Measurements from ENCODE around the gene RNF11.
A peak's percentile ranks its signal among the peaks of the same experiment; 100 is the strongest.

The RNF11 gene

DNA sequence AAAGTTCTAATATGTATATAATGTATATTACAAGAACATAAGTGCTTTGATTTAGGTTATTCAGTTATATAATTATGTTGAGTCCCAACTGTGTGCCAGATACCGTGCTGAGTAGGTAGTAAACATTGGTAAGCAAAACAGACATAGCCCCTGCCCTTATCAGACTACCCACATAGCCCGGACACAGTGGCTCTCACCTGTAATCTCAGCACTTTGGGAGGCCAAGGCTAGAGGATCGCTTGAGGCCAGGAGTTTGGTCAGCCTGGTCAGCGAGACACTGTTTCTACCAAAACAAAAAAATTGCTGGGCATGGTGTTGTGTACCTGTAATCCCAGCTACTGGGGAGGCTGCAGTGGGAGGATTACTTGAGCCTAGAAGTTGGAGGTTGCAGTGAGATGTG is 30.7 kb downstream of the RNF11 start:
- DNase-seq: no peak

DNA sequence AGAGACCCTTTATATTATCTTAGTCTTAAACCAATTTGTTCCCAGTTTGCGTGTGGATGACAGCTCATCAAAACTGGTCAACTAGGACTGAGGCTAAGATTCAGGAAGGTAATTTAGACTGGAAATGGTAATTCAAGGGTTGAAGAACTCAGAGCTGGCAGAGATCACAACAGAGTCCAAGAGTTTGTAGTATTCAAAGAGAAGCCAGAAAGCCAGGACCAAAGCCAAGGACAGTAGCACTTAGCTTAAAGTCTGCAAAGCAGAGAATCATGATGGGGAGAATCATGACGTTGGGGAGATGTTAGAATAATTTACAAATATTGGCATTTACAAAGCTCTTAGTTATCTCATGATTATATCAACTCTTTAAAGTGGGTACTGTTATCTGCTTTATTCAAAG is 32.6 kb downstream of the RNF11 start:
- no peak for DNase-seq

DNA sequence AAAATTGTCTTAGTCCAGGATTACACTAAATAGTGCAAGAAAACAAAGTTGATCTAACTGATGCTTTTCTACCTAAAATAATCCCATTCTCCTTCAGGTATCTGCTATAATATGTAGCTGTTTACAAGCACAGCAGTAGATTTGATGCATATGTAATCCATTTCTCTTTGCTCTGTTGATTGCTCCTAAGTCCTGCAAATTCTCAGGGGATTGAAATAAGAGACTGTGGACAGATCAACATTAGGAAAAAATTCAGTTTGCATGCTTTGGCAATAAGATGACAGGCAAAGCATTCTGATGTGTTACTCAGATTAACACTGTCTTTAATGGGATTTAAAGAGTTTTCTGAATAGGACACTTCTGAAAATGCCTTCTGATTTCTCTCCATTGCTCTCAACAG is 34.7 kb downstream of the RNF11 start:
- no peak for DNase-seq

DNA sequence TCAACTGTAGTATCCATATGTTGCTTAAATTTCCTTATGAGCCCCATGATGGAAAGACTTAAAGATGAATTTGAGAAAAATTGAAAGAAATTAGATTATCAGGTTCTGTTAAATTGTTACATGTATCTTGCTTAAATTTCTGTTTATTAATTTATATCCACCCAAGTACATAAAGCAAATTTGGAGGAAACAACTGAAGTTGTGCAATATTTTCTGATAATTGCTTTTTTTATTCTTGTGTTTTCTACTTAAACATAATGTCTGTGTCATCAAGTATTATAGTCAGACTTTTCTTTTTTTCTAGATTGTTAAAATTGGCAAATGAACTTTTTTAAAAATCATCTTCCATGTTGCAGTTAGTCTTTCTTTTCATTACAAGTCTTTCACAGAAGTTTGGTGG is 36.8 kb downstream of the RNF11 start:
- no peak for DNase-seq

DNA sequence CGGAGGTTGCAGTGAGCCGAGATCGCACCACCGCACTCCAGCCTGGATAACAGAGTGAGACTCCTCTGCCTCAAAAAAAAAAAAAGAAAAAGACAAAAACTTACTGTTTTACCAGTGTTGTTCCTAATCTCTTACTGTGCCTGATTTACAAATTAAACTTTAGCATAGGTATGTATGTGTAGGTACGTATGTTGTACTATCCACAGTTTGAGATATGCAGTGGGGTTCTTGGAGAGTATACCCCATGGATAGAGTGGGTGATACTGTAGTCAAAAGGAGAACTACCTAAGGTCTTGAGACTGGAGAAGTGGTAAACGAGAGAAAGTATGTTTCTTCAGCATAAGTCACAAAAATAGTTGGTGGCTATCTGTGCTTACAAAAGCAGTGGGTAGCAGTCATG is 38.6 kb downstream of the RNF11 start:
- DNase-seq: no peak

DNA sequence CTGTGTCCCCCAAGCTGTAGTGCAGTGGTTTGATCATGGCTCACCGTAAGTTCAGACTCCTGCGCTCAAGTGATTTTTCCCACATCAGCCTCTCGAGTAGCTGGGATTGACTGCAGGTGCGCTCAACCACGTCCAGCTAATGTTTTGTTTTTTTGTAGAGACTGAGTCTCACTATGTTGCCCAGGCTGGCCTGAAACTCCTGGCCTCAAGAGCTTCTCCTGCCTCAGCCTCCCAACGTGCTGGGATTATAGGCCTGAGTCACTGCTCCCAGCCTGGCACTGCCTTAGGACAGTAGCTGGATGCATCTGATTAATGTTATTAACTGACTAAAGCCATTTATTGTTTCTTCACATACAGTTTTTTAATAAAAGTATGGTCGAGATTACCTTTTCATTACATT is 40.2 kb downstream of the RNF11 start:
- DNase-seq: no peak

DNA sequence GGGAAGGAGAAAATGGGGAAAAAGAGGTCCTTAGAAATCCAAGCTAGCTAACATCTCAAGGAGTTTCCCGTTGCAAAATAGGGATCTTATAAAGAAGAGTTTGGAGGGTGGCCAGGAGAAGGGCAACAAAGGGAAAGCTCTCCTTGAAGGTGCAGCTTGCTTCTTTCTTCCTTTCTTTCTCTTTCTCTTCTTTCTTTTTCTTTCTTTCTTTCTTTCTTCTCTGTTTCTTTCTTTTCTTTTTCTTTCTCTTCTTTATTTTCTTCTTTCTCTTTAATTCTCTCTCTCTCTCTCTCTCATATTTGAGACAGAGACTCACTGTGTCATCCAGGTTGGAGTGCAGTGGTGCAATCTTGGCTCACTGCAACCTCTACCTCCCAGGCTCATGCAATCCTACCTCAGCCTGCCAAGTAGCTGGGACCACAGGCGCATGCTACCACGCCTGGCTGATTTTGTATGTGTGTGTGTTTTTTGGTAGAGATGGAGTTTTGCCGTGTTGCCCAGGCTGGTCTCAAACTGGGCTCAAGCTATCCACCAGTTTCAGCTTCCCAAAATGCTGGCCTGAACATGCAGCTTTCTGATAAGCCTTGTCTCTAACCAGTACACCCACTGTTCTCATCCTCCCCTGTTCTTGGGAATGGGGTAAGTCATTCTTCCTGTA is 44.4 kb downstream of the RNF11 start:
- DNase-seq: no peak

DNA sequence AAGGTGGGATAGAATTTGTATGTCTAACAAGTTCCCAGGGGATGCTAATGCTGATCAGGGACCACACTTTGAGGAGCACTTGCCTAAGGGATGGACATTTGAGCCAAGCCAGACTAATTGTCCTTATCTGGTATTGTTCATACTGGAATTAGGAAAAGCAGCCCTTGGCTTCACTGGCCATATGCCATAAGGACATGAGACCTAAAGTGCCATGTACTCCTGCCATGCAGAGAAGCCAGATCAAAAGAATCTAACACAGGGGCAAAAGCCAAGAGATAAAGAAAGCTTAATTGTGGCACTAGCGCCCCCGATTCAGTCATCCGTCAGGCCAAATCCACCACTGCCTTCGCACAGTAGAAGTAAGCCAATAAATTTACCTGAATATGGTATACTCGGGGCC is 45.7 kb downstream of the RNF11 start:
- DNase-seq: no peak

DNA sequence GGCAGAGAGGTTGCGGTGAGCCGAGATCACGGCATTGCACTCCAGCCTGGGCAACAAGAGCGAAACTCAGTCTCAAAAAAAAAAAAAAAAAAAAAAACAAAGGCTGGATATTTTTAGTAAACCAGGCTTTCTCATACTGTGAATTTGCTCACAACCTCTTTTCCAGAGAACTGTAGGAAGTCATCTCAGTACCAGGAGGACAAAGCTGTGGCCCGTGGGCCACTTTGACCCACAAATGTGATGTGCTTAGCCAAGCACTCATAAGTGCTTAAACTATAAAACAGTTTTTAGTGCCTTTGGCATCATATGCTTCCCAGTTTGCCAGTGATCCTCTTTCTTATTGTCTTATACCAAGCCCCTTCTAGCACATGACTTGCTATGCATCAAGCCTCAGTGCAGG is 46.5 kb downstream of the RNF11 start:
- no peak for DNase-seq

DNA sequence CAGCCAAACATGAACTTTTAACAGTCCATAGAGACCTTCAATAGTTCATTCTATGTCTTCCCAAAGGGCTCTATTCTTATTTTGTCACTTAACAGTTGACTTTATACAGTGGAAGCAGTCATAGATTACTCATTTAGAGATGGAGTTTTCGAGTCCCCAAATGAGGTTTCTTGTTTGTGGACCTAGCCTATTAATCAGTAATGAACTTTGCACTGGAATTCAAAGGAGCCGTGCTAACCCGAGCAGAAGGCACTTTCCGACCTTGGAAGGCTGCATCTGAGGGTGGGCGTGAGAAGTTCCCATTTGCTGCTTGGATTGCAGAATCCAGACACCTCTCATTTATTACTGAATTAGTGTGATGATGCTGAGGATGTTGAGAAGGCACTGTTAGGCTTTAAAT is 47.9 kb downstream of the RNF11 start:
- DNase-seq: no peak

DNA sequence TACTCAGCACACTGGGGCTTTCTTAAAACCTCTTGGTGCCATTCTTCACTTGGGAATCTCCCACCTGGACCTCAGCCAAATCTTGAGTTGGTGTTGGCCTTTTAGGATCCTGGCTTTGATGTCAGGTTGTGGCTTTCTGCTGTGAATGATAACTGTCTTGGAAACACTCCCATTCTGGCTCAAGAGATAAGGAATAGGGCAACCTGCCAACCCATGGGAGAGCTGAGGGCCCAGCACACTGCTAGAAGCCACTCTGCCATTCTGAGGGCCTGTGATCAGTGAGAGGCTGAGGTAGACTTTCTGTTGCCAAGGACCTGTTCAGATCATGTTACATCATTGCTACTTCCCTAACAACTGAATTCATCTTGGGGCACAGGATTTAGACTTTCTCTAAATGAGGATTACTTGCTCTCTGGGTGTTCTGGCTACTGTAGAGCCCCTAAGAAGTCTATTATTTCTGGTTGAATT is 48.4 kb downstream of the RNF11 start:
- no peak for DNase-seq

DNA sequence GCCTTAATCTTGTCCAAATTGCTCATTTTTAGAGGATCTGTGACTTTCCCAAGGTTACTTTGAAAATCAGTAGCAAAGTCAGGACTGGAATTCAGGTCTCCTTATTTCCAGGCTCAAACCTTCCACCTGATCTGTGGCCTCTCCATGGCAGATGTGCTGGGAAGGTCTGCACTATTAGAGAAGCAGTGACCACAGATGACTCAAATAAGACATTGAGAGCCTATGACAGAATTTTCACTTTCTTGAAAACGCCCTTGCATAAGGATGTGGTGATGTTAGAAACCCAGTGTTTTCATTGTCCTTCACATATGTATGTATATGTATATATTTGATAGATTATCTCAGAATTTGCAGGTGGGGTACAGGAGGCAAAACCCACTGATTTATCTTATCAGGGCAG is 49.0 kb downstream of the RNF11 start:
- no peak for DNase-seq

DNA sequence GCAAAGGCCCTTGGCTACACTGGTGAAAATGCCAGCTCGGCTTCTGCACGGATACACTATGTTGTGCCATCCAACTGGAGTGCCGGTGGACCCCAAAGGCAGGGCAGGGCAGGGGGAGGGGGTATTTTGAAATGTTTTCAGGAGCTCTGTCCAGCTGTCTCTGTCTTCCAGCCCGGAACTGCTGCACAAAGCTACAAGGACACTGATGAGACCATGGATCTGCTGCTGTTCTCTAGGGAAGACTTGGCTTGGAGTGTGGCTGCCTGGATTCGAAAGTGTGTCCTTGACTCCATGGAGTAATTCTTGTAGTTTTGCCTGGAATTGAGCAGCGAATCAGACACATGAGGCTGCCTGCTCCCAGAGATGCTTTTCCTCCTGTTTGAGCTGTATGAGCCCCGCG is 51.9 kb downstream of the RNF11 start:
- no peak for DNase-seq

DNA sequence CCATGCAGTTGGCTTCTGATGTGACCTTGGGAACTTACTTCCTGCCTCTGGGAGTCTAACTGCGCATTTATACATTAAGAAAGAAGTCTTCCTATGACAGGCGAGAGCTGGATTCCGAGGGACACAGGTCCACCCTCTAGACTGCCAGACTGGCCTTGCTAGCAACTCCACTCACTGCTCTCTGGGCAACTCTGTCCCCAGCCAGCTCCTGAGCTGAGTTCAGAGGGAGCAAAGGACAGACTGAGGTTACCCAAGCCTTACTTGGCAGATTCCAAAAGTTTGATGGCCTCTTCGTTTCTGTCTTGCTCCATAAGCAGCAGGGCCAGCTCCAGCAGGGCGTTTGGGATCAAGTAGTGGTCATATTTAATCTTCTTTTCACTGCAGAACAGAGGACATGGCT is 52.5 kb downstream of the RNF11 start:
- no peak for DNase-seq

DNA sequence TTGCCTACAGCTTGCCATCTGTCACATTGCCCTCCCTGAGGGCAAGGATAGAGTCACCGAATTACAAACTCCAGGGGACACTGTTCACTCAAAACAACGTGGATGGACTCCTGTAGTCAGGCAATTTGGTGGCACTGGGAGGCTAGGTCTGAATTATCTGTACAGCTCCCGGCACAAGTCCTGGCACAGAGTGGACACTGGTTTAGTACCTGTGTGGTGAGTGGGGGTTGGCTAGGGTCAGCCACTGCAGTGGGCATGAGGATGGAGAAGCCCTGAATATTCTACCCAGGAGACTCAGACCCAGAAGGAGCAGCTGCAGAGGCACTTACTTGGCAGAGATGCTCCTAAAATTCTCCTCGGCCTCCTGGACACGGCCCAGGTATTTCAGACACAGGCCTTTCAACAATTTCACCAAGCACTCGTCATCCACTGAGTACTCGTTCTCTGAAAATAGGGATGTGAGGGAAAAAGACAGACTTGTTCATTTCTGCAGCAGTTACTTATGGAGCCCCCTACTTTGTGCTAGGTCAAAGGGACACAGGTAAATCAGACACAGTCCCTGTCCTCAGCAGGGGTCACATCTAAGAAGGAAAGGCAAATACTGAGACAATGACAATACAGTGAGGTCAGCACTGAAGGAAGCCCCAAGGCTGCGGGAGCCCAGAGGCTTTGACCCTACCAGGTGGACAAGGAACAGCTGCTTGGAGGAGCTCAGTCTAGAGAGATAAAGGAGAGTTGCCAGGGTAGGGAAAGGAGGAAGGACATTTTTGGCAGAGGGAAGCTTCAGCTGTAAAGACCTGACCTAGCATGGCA is 53.8 kb downstream of the RNF11 start:
- DNase-seq: no peak

DNA sequence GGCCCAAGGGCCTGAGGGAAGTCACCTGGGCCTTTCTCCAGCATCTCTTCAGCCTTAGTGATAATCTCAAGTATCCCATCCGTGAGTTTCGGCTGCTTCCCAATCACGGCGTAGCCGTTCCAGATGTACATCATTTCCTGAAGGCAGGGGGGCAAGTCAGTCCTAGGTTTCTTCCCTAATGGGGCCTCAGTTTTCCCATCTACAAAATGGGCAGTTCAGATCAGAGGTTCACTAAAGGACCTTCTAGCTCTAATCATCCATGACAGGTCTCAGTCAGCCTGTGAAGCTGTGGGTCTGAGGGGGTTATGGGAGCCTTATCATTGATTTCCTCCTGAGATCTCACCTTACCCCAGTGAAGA is 54.4 kb downstream of the RNF11 start:
- DNase-seq: no peak

DNA sequence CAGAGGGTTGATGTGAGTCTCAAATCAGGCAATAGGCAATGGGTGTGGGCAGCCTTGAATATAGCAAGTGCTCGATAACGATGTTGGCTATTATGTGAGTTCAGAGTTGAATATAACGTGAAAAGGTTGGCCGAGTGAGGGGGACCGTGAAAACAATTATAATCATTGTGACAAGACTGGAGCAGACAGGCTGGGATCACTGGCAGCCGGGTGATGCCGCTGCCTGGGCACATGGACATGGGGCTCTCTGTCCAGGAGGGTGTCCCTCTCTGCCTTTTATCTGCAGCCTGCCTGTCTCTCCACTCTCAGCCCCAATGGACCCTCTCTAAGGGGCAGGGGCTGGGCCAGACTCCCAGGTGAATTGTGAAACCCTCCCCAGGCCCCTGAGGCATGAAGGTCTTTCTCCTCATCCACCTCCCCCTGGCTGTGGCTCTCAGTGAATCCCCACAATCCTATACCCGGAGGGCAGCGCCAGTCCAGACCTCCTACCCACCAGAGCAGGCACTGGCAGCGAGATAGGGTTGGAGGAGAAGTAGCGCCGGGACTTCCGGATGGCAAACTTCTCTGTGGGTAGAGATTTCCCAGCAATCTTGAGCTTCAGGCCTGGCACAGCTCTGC is 57.9 kb downstream of the RNF11 start:
- no peak for DNase-seq

DNA sequence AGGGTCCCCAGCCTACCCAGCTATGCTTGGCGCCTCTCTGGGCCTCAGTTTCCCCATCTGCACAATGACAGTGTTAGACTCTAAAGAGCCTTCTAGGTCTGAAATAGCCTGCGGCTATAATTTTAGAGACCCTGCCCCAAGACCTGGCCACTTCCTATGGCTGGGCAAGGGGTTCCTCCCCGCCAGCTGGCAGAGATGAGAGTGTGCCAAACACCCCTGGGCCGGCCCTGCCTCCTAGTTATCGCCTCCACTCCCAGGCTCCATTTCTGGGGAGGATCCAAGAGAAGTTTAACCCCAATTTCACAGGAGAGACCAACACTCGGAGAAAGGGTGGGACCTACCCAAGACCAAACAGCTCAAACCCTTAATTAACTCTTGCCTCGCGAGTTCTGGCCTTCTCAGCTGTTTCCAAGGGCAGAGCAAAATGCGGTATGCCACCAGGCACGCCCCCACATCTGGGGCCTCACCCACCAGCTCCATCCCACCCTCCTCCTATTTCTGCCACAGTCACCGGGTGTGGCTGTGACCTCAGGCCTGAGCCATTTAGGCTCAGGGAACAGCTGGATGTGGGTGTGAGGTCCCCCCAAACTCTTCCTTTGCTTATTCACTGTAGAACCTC is 58.6 kb downstream of the RNF11 start:
- DNase-seq: no peak

DNA sequence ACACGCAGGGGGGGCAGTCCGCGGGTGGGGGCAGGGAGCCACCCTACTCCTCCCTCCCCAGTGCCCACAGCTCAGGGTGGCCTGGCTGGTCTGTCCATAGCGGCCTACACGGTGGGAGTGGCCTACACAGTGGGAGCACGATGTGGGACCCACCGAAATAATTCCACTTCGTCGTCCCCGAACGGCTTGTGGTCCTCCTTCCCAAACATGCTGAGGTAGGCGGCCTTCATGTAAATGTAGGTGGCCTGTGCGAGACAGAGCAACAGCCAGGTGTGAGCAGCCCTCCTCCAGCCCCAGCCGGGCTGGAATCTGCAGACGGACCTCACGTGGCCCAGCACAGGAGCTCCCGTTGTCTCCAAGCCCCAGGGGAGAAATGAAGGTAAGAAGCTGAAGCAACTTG is 59.9 kb downstream of the RNF11 start:
- no peak for DNase-seq

DNA sequence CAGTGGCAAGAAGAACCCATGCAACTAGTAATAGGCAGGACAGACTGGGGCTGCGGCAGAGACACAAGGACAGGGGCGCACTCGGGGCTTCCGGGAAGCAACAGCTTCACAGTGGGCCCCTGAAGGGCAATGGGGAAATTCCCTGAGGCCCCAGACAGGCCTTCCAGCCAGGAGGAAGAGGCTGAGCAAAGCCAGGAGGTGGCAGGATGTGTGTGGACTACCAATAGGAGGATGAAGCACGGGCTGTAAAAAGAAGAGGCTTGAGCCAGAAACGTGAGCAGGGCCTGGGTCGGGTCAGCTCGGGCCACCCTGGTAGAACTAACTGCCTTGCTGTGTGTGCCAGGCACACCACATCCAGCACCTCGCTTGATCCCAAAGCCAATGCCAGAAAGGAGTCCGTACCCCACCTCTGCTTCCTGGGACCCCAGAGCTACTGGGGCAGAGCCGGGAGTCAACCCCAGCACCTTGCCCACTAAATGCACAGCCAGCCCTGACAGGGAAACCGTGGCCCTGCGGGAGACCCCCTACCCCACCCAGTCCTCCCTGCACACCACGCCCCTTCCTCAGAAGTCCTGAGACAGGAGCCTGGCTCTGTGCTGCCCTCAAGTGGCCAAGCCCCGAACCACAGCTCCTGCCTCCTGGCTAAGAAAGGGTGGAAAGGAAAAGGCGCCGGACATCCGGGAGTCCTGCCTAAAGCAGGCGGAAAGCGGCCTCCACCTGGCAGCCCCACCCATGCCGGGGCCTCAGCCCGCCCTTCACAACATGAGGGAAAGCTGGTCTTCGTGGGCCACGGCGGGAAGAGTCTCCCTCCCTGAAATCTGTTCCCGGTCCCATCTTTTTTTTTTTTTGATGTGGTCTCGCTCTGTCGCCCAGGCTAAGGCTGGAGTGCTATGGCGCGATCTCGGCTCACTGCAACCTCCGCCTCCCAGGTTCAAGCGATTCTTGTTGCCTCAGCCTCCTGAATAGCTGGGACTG is 60.6 kb downstream of the RNF11 start:
- DNase-seq: peak; percentile 93

DNA sequence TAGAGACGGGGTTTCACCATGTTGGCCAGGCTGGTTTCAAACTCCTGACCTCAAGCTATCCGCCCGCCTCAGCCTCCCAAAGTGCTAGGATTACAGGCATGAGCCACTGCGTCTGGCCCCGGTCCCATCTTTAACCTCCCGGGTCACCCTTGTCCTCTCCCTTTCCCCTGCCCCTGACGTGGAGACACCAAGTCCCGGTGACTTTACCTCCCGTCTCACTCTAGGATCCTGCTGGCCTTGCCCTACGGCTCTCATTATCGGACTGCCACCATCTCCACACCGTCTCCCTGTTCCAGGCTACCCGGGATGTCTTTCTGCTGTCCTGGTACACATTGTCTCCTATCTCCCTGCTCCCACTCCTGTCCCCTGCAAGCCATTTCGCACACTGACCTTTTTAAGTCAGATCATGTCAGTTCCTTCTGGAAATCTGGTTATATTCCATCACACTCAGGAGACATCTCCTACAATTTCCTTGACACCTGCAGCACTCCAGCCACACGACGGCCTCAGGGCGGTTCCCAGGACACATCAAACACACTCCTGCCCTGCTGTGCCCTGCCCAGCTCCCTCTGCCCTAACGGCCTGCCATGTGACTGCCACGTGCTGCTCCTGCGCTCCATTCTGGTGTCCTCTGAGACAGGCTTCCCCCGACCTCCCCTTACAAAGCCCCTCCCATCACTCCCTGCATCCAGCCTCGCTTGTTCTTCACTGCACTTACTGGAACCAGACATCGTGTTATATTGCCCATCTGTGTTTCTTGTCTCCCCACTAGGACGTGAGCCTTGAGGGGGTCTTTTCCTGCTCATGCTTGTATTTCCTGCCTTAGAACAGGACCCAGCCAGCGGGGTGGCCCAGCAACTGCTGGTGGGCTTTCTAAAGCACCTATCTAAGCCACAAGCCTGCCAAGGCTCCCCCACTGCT is 61.6 kb downstream of the RNF11 start:
- DNase-seq: no peak

DNA sequence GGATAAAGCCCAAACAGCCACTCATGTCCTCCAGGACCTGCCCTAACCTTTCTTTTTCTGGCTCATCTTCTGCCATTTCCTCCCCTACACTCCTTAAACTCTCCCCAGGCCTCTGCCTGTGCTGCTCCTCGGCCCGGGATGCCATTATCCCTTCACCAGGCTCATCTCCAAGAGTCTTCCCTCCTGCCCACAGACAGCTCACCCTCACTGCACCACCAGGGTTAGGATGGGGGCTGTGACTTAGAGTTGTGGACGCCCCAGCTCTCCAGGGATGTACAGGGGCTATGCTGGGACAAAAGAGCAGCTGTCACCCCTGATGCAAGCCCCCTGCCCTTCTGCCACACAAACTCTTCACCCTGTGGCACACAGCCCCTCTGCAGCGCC is 62.2 kb downstream of the RNF11 start:
- DNase-seq: no peak

All from NCI-H1694 (cell line).